HK-2 (cell line): Measurements from ENCODE around the gene DDIAS.
"Not testable (repeated sequence)": the region's sequence is repeated elsewhere in the genome, so short reads cannot be mapped to it uniquely, and the experiment has no call there.

Experiments used
- DNase-seq: peaks from one replicate; pipeline ENCODE4 v3.0.0-alpha.2; 2018; ENCODE audit not compliant: unreplicated experiment

DDIAS gene

GRCh38 chr11:82922396-82923173, 21.0 kb downstream of the DDIAS start:
- not testable (repeated sequence) for DNase-seq

DNA sequence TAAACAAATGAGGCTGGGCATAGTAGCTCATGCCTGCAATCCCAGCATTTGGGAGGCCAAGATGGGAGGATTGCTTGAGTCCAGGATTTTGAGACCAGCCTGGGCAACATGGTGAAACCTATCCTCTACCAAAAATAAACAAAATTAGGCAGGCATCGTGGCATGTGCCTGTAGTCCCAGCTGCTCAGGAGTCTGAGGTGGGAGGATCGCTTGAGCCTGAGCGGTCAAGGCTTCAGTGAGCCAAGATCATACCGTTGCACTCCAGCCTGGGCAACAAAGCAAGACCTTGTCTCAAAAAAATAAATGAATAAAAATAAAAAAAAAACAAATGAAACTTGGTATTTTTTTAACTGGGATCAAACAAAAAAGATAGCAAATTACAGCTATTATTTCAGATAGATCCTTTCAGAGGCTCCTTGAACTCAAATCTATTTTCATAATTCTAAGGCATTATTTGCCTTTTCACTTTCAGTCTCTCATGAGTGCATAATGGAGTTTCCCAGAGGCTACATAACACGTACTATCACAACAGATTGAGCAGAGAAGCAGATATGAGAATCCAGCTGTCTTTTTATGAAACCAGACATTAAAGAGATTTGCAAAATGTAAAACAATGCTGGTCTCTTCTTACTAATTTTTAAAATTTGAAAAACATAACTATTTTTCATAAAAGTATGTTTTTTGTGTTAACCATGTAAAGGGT, 23.1 kb downstream of the DDIAS start:
- no peak for DNase-seq

GRCh38 chr11:82927264-82927880, 25.8 kb downstream of the DDIAS start:
- no peak for DNase-seq

GRCh38 chr11:82929121-82929520, 27.6 kb downstream of the DDIAS start:
- DNase-seq = no peak

DNA sequence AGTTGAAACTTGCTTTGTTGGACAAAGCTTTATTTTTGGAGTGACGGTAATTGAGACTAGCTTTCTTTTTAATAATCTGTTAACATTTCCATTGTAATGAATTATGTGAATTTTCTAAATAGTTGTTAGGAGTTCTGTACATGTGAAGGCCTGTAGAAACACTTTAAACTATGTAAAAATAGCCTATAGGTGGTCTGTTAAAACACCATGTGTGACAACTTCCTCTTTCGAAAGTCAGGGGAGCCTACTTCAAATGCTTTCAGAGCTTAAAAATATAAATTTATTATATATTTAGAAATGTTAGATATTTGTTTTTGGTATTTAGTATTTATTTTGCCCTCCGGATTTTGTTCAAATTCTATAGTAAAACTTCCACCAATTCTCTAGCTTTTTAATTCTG, 28.7 kb downstream of the DDIAS start:
- DNase-seq = no peak

GRCh38 chr11:82930734-82931133, 29.2 kb downstream of the DDIAS start:
- no peak for DNase-seq

GRCh38 chr11:82932564-82932963, 31.0 kb downstream of the DDIAS start:
- DNase-seq = no peak

DNA sequence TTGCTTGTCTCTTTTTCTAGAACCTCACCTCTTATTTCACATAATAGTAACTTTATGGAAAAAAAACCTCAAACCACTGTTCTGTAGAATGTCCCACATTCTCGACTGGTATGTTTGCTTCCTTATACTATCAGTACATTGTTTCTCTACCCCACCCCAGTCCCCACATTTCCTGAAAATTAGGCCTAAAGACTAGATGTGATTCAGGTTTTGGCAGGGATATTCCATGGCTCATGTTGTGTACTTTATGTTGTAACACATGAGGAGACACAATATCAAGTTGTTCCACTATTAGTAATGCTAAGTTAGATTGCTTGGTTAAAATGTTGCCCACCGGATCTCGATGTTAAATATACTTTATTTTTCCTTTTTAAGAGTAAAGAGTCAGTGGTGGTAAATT, 34.7 kb downstream of the DDIAS start:
- no peak for DNase-seq

DNA sequence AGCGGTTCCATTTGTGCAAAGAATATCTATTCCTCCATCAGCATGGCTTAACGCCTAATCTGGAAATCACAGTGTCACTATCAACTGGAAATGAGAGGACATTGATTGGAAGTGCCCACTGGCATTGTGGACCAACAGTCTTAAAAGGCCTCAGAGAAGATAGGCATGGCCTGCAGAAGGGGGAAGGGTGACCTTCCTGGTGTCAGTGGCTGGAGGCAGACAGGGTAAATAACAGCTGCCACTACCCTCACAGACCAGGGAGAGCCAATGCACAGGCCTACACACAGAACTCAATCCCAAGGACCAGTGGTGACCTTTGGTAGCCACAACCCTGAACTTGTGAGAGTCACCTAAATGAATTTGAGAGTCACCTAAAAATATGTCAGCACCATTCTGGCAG, 36.0 kb downstream of the DDIAS start:
- DNase-seq = no peak

GRCh38 chr11:82939456-82939855, 37.9 kb downstream of the DDIAS start:
- DNase-seq = no peak

- DNase-seq = no peak
Measured at GRCh38 chr11:82942376-82942775, 40.8 kb downstream of the DDIAS start.

DNA sequence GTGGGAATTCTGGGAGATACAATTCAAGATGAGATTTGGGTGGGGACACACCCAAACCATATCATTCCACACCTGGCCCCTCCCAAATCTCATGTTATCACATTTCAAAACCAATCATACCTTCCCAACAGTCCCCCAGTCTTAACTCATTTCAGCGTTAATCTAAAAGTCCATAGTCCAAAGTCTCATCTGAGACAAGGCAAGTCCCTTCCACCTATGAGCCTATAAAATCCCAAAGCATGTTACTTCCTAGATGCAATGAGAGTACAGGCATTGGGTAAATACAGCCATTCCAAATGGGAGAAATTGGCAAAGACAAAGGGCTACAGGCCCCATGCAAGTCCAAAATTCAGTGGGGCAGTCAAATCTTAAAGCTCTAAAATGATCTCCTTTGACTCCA, 41.9 kb downstream of the DDIAS start:
- DNase-seq = not testable (repeated sequence)

DNA sequence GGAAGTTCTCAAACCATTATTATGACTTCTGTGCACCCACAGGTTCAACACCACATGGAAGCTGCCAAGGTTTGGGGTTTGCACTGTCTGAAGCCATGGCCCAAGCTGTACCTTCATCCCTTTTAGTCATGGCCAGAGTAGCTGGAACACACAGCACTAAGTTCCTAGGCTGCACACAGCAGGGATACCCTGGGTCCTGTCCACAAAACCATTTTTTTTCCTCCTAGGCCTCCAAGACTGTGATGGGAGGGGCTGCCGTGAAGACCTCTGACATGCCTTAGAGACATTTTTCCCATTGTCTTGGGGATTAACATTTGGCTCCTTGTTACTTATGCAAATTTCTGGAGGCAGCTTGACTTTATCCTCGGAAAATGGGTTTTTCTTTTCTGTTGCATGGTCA, 42.7 kb downstream of the DDIAS start:
- DNase-seq = no peak

DNA sequence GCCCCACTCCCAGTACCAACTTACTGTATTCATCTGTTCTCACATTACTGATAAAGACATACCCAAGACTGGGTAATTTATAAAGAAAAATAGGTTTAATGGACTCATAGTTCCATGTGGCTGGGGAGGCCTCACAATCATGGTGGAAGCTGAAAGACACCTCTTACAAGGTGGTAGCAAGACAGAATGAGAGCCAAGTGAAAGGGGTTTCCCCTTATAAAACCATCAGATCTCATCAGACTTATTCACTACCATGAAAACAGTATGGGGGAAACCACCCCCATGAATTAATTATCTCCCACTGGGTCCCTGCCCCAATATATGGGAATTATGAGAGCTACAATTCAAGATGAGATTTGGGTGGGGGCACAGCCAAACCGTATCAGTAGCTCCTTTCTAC, 43.5 kb downstream of the DDIAS start:
- not testable (repeated sequence) for DNase-seq

- DNase-seq = no peak
Measured at GRCh38 chr11:82945682-82946081, 44.1 kb downstream of the DDIAS start.

- DNase-seq = no peak
Measured at GRCh38 chr11:82949352-82949751, 47.8 kb downstream of the DDIAS start.

- DNase-seq = not testable (repeated sequence)
Measured at GRCh38 chr11:82950502-82950901, 49.0 kb downstream of the DDIAS start.

- DNase-seq = not testable (repeated sequence)
Measured at GRCh38 chr11:82955736-82956453, 54.4 kb downstream of the DDIAS start.

DNA sequence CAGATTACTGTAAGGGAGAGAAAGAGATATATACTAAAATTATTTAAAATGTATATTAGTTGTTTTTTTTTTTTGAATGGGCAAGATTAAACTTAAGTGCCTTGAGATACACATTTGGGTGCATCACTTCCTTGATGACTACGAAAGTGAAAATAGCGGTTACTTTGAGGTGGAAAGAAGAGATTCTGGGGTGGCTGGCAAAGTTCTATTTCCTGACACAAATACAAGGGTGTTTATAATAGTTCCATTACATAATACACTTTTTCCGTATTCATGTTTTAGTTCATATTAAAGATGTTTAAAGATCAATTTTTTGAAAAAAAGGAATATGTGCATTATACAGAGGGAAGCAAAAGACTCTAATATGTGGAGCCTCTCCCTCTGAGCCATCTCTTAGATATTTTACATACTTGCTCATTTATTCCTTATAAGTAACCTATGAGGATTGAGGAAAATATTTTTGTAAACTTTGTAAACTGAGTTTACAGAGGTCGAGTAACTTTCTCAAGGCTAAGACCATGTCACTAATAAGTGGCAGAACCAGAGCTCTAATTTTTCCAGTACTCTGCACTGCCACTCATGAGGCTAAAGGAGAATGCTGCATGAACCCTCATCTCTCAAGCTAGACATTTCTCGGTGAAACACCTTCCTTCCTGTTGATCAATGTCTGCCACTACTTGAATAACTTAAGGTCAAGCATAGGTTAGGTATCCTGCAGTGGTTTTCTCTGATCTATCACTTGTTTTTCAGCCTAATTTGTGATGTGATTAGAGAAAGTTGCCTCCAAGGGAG, 58.6 kb downstream of the DDIAS start:
- DNase-seq = no peak

DNA sequence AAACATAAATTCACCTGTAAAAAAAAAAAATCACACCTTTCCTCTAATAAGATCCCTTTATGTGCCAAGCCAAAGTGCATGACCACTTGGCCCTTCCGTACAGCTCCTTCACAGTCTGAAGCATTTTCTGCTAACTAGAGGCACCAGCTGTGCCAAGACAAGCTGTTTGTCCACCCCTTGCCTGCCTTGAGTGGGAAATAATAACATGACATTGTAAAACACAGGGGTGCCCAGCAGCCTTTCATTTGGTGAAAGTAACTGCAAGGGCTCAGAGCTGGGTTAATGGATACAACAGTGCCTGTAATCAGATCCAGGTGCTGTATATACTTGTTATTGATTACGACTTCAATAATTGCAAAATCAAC, 59.2 kb downstream of the DDIAS start:
- DNase-seq = no peak

GRCh38 chr11:82962021-82962420, 60.5 kb downstream of the DDIAS start:
- DNase-seq = not testable (repeated sequence)

GRCh38 chr11:82967381-82967780, 65.8 kb downstream of the DDIAS start:
- DNase-seq = no peak
